A375 (cell line): Measurements from ENCODE around the gene EFCAB13. TPM values are rescaled to one million over a fixed set of nuclear protein-coding genes. Genes with fewer than 3 reads are reported as not detected.

Source experiments
- total RNA-seq: library from RNA; depleted of rRNA; stranded (reverse); fragments of >200 nt; shearing (Covaris generic); gene quantifications from 2 replicates; pipeline ENCODE4 v1.2.3, GENCODE V29; 2014; rRNA removed

EFCAB13 gene, protein sequence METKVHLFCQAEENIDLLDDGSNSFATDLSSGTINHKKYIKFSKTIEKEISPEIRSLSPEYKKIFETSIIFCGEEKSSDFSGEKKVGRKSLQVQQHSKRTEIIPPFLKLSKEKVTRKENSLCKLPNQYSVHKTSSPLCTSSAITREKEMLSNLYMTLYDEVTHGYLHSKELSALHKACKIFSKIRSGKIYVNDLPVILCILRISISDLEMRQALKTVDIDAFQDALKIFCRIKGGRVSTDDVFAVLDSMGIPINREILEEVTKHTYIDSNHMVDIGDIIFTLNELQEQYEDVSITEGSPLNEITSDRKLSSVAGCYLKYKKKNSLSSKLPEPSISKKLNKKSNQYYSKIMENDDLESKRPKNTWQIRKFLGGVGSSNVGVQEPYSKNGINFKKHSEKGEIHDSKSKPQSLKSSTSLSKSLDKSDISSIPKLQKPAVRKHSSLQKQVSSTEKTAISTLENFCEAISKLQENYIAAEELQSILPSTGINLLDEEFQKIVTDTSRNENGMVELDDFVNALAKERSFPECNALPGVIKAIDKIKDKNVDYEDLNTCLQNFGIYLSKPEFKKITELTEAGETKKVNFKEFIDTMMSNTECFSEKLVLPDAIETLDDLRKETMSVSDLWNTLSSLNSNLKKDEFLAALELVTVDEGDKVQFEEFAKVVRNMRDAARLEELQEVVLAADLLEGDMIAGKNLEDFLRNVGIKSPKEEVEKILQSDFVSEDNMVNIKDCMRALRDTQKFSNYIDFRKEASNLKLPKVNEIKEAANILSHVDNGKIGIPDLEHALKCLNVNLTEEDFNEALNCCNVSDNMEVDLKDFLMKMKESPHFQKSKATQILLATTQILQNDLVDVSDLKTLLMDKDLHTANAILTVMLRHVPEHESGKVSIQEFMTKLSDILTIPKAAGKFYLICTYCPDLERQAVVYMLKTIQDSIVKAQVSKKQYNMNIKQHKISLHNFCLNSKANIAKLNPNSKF
- total RNA-seq = 4.6 and 8.4 TPM in 2 replicates

DNA sequence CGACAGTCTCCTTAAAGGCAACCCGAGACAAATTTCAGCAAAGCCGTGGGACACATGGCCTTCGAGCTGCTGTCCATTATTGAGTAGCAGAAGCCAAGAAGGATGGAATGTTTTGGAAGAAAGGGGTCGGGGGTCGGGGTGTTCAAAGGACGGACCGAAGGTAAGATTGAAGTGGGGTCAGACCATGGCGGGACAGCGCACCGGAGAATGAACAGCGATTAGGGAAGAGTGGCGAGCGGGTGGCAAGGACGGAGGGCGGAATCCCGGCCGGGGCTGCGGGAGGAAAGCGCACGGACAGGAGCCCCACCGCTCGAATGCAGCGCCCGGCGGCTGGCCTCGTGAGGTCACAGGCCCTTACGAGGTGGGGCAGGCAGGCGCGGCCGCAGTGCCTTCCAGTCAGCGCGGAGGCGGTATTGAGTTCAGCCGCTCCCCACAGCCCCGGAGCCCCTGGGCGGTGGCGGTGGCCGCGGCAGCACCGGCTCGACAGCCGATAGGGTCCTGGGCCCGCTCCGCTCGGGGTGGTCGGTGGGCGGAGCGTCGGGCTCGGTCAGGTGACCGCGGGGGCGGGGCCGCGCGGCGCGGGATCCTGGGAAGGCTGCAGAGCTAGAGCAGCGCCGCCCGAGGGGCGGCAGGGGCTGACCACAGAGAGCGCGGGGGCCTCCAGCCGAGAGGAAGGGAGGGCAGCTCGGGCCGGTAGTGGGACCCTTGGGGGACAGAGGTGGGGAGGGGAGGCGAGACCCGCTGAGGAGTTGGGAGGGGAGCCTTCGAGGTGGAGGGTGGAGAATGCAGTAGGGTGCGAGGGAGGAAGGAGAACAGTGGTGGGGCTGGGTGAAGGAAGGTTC lies at the start of gene EFCAB13:
Gene EFCAB13, plus strand, starts transcription at position 574 of the 842 bp plus-strand sequence. CDS start 4,399 bp downstream, outside the sequence.

Other genes with a start within 250 kb of the EFCAB13 start
- gene CDC27, start 134.7 kb upstream of the EFCAB13 start, total RNA-seq = 71.1 and 85.8 TPM in 2 replicates
- gene MYL4, start 114.6 kb upstream of the EFCAB13 start, total RNA-seq = not detected in 2 replicates
- gene ITGB3, start 70.1 kb upstream of the EFCAB13 start, total RNA-seq = 94.5 and 96.8 TPM in 2 replicates
- 32.6 and 43.2 TPM in 2 replicates for gene NPEPPS, start 207.2 kb downstream of the EFCAB13 start, total RNA-seq